ENCODE data around the gene ZCCHC12.

GRCh38 chrX:118780509-118780908 is 43.1 kb upstream of the ZCCHC12 start:
- TF ChIP-seq CTCF (IDR thresholded peaks at IDR 0.05), result no peak
- no peak for TF ChIP-seq POLR2A (IDR thresholded peaks at IDR 0.05)

Measured in body of pancreas (tissue), 4 donors.